K562 (cell line): Measurements from ENCODE around the gene ITGB2. TPM values are rescaled to one million over a fixed set of nuclear protein-coding genes. Genes with fewer than 3 reads are reported as not detected.

Experiments used
- ASH1L ChIP-seq: fragments of 450-650 bp; IDR thresholded peaks from 2 replicates; pipeline ENCODE4 v1.6.1; 2018; ENCODE audit warnings: borderline replicate concordance, mild to moderate bottlenecking, low read depth; ENCODE audit not compliant: partially characterized antibody
- CBX2 ChIP-seq: fragments of 200-600 bp; sonication (generic); IDR thresholded peaks from one replicate; pipeline ENCODE4 v1.6.1; 2012; ENCODE audit warnings: mild to moderate bottlenecking, low read length, inconsistent platforms; ENCODE audit not compliant: insufficient read depth, poor library complexity, severe bottlenecking
- CREBBP ChIP-seq: IDR thresholded peaks from one replicate; pipeline ENCODE4 v1.6.1; 2012; ENCODE audit warnings: low read depth, mild to moderate bottlenecking, control low read depth, inconsistent platforms, low read length
- DEAF1 ChIP-seq: fragments of 450-650 bp; formaldehyde crosslinking; IDR thresholded peaks from 2 replicates; pipeline ENCODE4 v1.4.0; 2020; ENCODE audit warnings: mild to moderate bottlenecking, moderate library complexity
- FOXP1 ChIP-seq: sonication (generic); formaldehyde crosslinking; IDR thresholded peaks from 2 replicates; pipeline ENCODE4 v1.8.0; 2022; ENCODE audit warnings: mild to moderate bottlenecking, missing genetic modification reagents
- HDAC3 ChIP-seq: fragments of 450-650 bp; IDR thresholded peaks from 2 replicates; pipeline ENCODE4 v1.6.1; 2018; ENCODE audit warnings: borderline replicate concordance, mild to moderate bottlenecking, moderate library complexity; ENCODE audit not compliant: partially characterized antibody
- HOMEZ ChIP-seq: fragments of 250-450 bp; sonication (Bioruptor Pico); IDR thresholded peaks from 2 replicates; pipeline ENCODE4 v1.4.0; 2020; ENCODE audit warnings: mild to moderate bottlenecking, moderate library complexity
- IRF1 ChIP-seq: sonication (generic); formaldehyde crosslinking; IDR thresholded peaks from 2 replicates; pipeline ENCODE4 v1.8.0; 2022; ENCODE audit warnings: missing genetic modification reagents, mild to moderate bottlenecking, borderline replicate concordance
- JUND ChIP-seq, 2 experiments: IDR thresholded peaks; 2 replicates in 1 of 2; 3 replicates in 1 of 2; pipeline ENCODE4 v1.6.1; 2011; ENCODE audit warnings: borderline replicate concordance in 2 of 2, low read depth in 2 of 2, low read length in 2 of 2, improper control_type of control experiment in 1 of 2, missing biosample characterization in 1 of 2, missing genetic modification characterization in 1 of 2, missing genetic modification reagents in 1 of 2
- MBD2 ChIP-seq: sonication (generic); IDR thresholded peaks from 2 replicates; pipeline ENCODE4 v1.6.1; 2016; ENCODE audit warnings: low read depth, borderline replicate concordance
- POLR2B ChIP-seq: fragments of 450-650 bp; IDR thresholded peaks from 2 replicates; pipeline ENCODE4 v1.6.1; 2018; ENCODE audit warnings: low read depth; ENCODE audit not compliant: partially characterized antibody
- POLR2H ChIP-seq: IDR thresholded peaks from 2 replicates; pipeline ENCODE4 v1.6.1; 2016; ENCODE audit warnings: missing genetic modification characterization, low read depth, mild to moderate bottlenecking, control low read depth, missing compliant biosample characterization, moderate library complexity
- SNIP1 ChIP-seq: fragments of 450-650 bp; IDR thresholded peaks from 2 replicates; pipeline ENCODE4 v1.7.1; 2017; ENCODE audit warnings: low read depth, mild to moderate bottlenecking
- SRSF9 ChIP-seq: fragments of 200-400 bp; formaldehyde crosslinking; IDR thresholded peaks from 2 replicates; pipeline ENCODE4 v1.6.1; 2017; ENCODE audit warnings: low read depth, low read length, borderline replicate concordance
- TAF9B ChIP-seq: fragments of 450-650 bp; IDR thresholded peaks from 2 replicates; pipeline ENCODE4 v1.6.1; 2018; ENCODE audit warnings: mild to moderate bottlenecking; ENCODE audit not compliant: partially characterized antibody
- YY1 ChIP-seq, 3 experiments: IDR thresholded peaks; 2 replicates each; pipeline ENCODE4 v1.6.1; 2011; ENCODE audit warnings: low read length in 2 of 3, mild to moderate bottlenecking in 2 of 3, moderate library complexity in 2 of 3, borderline replicate concordance in 1 of 3, control low read depth in 1 of 3, low read depth in 1 of 3; ENCODE audit not compliant: insufficient read depth in 3 of 3, insufficient replicate concordance in 2 of 3, control insufficient read depth in 1 of 3, insufficient read length in 1 of 3; ENCODE audit errors: extremely low read depth in 1 of 3
- ZC3H8 ChIP-seq: fragments of 450-650 bp; IDR thresholded peaks from 2 replicates; pipeline ENCODE4 v1.6.1; 2017
- ZFP30 ChIP-seq: fragments of 250-450 bp; sonication (Bioruptor Pico); IDR thresholded peaks from 2 replicates; pipeline ENCODE4 v1.8.0; 2022; ENCODE audit warnings: moderate library complexity, mild to moderate bottlenecking, inconsistent platforms, borderline replicate concordance
- ZKSCAN3 ChIP-seq: fragments of 250-450 bp; sonication (Bioruptor Pico); IDR thresholded peaks from 2 replicates; pipeline ENCODE4 v1.4.0; 2020
- ZNF197 ChIP-seq: fragments of 200-800 bp; sonication (Bioruptor generic); IDR thresholded peaks from 2 replicates; pipeline ENCODE4 v1.6.1; 2016; ENCODE audit warnings: low read depth, missing genetic modification characterization, missing compliant biosample characterization
- ZNF699 ChIP-seq: fragments of 250-450 bp; sonication (Bioruptor Pico); IDR thresholded peaks from 2 replicates; pipeline ENCODE4 v1.8.0; 2021; ENCODE audit warnings: mild to moderate bottlenecking, moderate library complexity; ENCODE audit not compliant: insufficient replicate concordance
- polyA plus RNA-seq, 8 experiments: library from polyadenylated mRNA; depleted of rRNA in 4 of 8; stranded (reverse) in 5 of 8; unstranded in 3 of 8; fragments of >200 nt; fragmentation: Nextera tagmentation in 2 of 8; fragmentation: Illumina TruSeq in 1 of 8; extraction: Ambion mirVana in 2 of 8; extraction: Trizol in 1 of 8; gene quantifications; 2 replicates each; pipeline versions ENCODE4 v1.2.1 to v1.2.3, GENCODE V29; 2011 to 2014; ENCODE audit warnings: inconsistent platforms in 1 of 8, missing spikeins in 1 of 8
- total RNA-seq, 7 experiments: library from RNA; depleted of rRNA in 6 of 7; stranded (reverse); fragments of >200 nt in 6 of 7; fragmentation: Illumina TruSeq in 2 of 7; extraction: Trizol in 2 of 7; gene quantifications; 2 replicates each; pipeline versions ENCODE4 v1.2.1 to v1.2.3, GENCODE V29; 2011 to 2021; ENCODE audit warnings: low replicate concordance in 1 of 7

The ITGB2 gene
- total and polyA plus RNA-seq, 9 of the 15 experiments (the other 6 are each of a cell fraction or from before 2014, with no cell fraction given), result 0.07 to 1.3 (median 0.51) TPM; not detected in 2

GRCh38 chr21:44869781-44870747 lies 50.6 kb downstream of the ITGB2 start (continued):
- TF ChIP-seq DEAF1 (no peak), ZC3H8 (no peak), ZNF197 (no peak), TAF9B (no peak), ASH1L (no peak), JUND (IDR thresholded peaks at IDR 0.05; ENCODE audit: borderline replicate concordance, low read depth, low read length) (peak; percentile 96), JUND (tag; IDR thresholded peaks at IDR 0.05; ENCODE audit: borderline replicate concordance, low read depth, low read length) (peak; percentile 97), IRF1 (CRISPR knock-in tag) (no peak), CREBBP (no peak), MBD2 (no peak), HOMEZ (CRISPR knock-in tag) (no peak), ZFP30 (CRISPR knock-in tag) (no peak), SNIP1 (no peak), HDAC3 (no peak), FOXP1 (CRISPR knock-in tag) (no peak), POLR2H (tag) (no peak), ZKSCAN3 (CRISPR knock-in tag) (no peak), YY1 (IDR thresholded peaks at IDR 0.05; ENCODE audit: borderline replicate concordance in 1 of 3, control insufficient read depth in 1 of 3, extremely low read depth in 1 of 3, insufficient read depth in 3 of 3, insufficient read length in 1 of 3, insufficient replicate concordance in 2 of 3, low read depth in 1 of 3, low read length in 2 of 3) (peak in 1 of 3 experiments; percentile 24), POLR2B (no peak), ZNF699 (CRISPR knock-in tag) (no peak), CBX2 (no peak), SRSF9 (no peak)
